Measurements from ENCODE around the gene PRKAR1B.

DNA sequence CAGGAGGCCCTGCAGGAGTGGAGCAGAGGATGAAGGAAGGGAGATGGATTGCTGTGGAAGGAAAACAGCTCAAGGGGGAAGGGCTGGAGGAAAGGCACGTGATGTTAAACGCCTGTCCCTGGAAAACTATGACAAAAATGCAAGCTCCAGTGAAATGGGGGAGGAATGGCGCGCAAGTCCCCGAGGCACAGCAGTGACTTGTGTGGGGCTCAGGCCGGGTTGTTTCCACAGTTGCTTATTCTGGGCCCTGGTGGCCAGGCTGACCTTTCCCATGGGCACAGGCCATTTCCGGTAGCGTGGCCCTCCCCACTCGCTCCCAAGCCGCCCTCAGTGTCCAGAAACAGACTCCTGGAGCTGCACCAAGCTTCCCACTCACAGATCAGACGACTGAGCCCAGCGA, 139.3 kb downstream of the PRKAR1B start:
- no peak for TF ChIP-seq EZH2 (IDR thresholded peaks at IDR 0.05; ENCODE audit: borderline replicate concordance, insufficient read depth, low read depth, low read length, poor library complexity, severe bottlenecking)
- TF ChIP-seq, protein P1, sequence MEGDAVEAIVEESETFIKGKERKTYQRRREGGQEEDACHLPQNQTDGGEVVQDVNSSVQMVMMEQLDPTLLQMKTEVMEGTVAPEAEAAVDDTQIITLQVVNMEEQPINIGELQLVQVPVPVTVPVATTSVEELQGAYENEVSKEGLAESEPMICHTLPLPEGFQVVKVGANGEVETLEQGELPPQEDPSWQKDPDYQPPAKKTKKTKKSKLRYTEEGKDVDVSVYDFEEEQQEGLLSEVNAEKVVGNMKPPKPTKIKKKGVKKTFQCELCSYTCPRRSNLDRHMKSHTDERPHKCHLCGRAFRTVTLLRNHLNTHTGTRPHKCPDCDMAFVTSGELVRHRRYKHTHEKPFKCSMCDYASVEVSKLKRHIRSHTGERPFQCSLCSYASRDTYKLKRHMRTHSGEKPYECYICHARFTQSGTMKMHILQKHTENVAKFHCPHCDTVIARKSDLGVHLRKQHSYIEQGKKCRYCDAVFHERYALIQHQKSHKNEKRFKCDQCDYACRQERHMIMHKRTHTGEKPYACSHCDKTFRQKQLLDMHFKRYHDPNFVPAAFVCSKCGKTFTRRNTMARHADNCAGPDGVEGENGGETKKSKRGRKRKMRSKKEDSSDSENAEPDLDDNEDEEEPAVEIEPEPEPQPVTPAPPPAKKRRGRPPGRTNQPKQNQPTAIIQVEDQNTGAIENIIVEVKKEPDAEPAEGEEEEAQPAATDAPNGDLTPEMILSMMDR (IDR thresholded peaks at IDR 0.05), result no peak

Measured in B cell (primary cell).